Stimulated activated CD8-positive, alpha-beta memory T cell treated with anti-CD3 and anti-CD28 coated beads, Interleukin-7, amount 100 ng/mL, for 4 hours (primary cell): ENCODE results near the gene CST6.

Experiments
- DNase-seq, 2 donors: peaks; one replicate each; pipeline ENCODE4 v3.0.0-alpha.2; 2020; ENCODE audit warnings: low read depth in 2 of 2

The CST6 gene, protein sequence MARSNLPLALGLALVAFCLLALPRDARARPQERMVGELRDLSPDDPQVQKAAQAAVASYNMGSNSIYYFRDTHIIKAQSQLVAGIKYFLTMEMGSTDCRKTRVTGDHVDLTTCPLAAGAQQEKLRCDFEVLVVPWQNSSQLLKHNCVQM

DNA sequence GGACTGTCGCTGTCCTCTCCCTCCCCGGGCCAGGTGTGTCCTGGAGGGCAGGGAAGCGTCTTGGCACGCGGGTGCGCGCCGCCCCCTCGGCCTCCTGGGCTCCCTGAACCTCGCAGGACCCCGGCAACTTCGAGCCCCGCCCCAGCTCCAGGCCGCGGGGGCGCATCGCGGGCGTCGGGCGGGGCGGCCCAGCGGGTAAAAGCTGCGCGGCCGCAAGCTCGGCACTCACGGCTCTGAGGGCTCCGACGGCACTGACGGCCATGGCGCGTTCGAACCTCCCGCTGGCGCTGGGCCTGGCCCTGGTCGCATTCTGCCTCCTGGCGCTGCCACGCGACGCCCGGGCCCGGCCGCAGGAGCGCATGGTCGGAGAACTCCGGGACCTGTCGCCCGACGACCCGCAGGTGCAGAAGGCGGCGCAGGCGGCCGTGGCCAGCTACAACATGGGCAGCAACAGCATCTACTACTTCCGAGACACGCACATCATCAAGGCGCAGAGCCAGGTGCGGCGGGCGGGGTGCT lies at the start of gene CST6:
CST6 (plus strand) TSS at position 224 of the 519 bp plus-strand sequence; CDS start at position 261, 37 bp downstream.
- no peak for DNase-seq

DNA sequence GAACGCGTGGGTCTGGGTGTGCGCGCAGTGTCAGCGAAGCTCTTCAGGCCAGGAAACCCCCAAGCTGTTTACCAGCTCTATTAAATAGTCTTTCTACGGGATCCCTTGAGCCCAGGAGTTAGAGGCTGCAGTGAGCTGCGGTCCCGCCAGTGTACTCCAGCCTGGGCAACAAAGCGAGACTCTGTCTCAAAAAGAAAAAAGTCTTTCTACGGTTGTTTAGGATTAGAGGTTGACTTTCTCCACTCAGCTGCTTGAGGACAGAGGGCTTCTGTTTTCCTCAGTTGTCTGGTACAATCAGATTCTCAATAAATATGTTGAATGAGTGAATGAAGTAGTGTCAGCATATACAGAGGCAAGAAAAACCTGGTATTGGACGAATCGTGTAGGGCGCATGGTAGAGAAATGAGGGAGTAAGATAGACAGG lies 49.7 kb upstream of the CST6 start:
- no peak for DNase-seq

DNA sequence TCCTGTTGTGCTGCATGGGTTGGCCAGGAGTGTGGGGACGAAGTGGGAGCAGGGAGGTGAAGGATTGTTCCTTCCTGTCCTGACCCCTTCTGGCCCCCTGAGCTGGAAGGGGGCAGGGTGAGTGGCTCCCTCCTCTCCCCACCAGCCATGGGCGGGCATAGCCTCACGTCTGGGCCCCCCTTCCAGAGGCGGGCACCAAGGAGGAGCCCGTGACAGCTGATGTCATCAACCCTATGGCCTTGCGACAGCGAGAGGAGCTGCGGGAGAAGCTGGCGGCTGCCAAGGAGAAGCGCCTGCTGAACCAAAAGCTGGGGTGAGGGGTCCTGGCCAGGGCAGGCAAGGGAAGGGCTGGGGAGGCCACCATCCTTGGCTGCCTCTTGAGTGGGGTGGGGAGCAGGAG lies 46.9 kb upstream of the CST6 start:
- DNase-seq = no peak

DNA sequence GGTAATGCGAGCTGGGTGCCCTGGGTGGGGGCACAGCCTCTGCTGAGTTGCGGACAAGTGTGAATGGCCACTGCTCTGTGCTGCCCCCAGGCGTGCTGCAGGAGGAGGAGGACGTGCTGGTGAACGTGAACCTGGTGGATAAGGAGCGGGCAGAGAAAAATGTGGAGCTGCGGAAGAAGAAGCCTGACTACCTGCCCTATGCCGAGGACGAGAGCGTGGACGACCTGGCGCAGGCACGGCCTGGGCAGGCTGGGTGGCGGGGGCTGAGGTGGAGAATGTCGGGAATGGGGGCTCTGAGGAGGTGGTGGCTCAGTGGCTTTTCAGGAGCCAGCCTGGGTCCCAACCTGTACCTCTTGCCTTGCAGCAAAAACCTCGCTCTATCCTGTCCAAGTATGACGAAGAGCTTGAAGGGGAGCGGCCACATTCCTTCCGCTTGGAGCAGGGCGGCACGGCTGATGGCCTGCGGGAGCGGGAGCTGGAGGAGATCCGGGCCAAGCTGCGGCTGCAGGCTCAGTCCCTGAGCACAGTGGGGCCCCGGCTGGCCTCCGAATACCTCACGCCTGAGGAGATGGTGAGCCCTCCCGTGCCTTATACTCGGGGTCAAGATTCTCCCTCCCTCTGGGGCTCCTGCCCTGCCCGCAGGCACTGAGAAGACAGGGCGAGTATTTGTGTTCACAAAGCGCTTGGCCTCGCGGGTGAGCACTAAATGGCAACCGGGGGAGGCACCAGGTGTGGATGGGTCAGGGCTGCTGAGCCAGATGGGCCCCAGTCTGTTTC lies 45.6 kb upstream of the CST6 start:
- DNase-seq = no peak

DNA sequence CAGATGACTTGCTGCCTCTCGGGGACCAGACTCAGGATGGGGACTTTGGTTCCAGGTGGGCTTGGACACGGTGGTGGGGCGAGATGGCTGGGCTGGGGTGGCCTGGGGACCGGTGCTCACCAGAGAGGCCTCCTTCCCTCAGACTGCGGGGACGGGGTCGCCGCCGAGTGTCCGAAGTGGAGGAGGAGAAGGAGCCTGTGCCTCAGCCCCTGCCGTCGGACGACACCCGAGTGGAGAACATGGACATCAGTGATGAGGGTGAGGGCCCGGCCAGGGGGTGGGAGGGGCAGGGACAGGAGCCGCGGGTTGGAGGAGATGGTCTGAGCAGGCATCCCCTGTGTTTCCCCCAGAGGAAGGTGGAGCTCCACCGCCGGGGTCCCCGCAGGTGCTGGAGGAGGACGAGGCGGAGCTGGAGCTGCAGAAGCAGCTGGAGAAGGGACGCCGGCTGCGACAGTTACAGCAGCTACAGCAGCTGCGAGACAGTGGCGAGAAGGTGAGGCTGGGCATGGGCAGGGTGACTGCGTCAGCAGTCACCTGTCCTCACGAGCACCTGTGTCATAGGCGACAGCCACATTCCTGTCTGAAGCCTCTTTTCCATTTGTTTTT lies 44.4 kb upstream of the CST6 start:
- DNase-seq = no peak

DNA sequence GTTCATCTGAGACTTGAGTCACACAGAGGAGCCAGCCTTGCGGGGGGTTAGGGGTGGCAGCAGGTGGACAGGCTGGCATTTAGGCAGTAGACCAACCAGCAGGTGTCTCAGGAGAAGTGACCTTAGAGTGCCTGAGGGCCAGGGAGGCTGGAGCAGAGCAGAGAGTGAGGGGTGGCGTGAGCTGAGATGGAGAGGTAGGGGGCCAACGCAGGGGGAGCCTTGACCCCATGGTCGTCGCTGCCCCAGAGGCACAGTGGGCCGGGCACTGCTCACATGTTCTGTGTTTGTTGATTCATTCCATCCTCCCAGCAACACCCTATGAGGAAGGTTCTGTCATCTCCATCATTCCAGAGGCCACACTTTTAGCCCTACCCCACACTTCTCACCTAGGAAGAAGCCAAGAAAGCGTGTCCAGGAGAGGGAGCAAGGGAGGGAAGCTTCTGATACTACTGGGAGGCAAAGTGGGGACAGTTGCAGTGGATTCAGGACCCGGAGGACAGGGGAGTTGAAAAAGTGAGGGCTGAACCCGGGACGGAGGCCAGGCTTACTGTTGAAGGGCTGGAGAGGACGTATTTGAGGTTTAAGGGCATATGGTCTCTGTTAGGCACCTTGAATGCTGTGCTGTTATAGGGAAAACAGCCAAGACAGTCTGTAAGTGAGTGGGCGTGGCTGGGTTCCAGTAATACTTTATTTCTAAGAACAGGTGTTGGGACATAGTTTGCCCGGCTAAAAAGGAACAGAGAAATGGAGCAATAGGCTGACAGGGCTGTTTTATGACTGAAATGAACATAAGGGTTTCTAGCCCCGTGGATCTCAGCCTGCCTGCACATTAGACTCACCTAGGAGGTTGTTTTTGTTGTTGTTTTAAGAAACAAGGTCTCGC lies 43.0 kb upstream of the CST6 start:
- no peak for DNase-seq

DNA sequence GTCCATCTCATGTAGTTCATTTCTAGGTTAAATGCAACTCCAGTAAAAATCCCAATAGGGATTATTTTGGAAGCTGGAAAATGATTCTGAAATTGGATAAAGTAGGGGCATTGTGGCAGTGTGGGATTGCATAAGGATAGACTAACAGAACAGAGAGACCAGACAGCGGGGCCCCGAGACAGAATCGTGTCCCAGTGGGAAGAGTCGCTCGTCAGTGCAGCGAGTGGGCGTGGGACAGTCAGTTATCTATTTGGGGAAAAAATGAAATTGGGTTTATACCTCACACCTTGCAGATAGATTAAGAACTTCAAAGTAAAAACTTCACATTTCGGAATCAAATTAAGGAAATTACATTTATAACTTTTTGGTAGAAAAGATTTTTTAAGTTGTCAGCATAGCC lies 39.7 kb upstream of the CST6 start:
- DNase-seq = no peak

DNA sequence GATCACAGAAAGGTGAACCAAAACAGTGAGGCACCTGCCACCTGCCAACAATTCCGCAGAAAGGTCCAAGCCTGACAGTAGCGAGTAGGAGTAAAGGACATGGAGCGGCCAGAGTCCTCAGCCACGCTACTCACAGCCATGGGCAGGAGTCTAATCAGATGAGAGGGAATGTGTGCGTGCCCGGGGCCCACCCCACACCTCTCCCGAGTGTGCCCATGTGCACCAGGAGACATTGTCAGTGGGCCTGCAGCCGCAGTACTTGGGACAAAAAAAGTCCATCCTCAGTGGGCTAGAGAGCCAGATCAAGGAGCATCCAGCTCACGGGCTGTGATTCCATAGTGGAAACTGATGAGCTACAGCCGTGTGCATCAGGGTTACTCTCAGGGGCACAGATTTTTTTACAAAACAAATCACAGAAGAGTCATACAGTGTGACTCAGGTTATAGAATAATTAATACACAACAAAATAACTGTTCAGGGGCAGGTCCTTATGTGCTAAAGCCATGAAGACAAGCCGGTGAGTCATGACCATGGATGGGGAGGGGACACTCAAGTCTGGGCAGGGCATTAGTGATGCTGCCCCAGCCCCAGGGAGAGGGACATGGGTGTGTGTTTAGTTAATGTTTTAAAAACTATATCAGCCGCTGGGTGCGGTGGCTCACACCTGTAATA lies 38.2 kb upstream of the CST6 start:
- DNase-seq = no peak

DNA sequence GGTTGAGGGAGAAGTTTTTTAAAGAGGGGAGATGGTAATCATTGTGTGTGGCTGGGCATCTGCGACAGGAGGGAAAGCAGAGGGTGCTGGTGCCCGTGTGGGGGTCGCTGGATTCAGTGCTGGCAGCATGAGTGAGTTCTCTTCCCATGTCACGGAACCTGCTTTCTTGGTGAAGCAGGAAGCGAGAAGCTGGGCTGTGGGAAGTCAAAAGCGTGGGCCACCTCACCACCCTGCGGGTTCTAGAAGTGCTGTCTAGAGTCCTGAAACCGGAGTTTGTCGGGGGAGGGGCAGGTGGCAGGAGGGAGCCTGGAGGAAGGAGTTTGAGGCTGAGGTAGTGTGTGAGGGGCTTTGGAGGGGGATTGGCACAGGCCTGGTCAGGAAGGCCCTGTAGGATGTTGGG lies 36.0 kb upstream of the CST6 start:
- DNase-seq = no peak

DNA sequence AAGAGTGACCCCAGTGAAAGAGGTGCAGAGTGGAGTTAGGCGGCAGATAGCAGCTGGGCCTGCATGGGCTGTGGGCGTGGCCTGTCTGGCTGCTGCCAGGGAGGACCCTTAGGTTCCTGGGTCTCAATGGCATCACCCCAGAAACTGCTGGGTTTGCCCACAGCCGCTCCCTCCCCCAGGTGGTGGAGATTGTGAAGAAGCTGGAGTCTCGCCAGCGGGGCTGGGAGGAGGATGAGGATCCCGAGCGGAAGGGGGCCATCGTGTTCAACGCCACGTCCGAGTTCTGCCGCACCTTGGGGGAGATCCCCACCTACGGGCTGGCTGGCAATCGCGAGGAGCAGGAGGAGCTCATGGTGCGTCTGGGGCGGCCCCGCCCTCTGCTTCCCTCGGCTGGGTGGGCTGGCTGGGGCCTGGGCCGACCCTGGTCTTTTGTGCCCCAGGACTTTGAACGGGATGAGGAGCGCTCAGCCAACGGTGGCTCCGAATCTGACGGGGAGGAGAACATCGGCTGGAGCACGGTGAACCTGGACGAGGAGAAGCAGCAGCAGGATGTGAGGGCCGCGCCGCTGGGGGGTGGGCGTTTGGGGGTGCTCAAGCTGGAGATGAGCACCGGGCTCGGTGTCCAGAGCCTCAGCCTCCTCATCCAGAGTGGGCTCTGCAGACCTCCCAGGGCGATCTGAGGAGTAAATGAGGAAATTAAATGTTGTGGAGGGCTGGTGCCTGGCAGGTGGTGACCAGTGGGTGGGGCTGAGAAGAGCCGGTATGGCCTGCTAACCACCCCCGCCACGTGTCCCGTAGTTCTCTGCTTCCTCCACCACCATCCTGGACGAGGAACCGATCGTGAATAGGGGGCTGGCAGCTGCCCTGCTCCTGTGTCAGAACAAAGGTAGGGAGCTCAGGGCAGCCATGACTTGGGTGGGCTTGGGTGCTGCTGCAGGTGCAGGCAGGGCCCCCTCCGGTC lies 35.3 kb upstream of the CST6 start:
- DNase-seq = no peak

DNA sequence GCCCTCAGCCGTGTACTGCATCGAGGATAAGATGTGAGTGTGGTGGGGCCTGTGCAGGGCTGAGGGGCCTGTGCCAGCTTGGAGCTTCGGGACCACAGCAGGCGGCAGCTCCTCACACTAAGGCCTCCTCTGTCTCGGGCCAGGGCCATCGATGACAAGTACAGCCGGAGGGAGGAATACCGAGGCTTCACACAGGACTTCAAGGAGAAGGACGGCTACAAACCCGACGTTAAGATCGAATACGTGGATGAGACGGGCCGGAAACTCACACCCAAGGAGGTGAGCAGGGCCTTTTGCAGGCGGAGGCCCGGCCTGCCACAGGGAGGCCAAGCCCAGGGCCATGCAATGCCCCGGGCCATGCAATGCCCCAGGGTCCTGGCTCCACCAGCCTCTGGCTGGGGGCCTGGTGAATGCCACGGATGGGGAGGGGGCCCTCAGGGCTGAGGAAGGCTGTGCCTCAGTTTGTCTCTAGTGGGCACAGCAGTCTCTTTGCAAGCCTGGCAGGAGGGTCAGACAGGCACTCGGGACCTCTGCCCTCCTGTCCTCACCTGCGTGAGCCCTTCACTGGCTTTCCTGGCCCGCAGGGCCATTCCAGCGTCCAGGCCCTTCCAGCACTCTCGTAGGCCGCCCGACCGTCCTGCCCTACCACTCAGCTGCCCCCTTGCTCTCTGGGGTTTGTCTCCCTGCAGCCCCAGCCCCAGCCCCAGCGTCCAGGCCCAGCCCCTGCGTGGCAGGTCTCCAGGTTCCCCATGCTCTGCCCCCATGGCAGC lies 34.0 kb upstream of the CST6 start:
- no peak for DNase-seq

DNA sequence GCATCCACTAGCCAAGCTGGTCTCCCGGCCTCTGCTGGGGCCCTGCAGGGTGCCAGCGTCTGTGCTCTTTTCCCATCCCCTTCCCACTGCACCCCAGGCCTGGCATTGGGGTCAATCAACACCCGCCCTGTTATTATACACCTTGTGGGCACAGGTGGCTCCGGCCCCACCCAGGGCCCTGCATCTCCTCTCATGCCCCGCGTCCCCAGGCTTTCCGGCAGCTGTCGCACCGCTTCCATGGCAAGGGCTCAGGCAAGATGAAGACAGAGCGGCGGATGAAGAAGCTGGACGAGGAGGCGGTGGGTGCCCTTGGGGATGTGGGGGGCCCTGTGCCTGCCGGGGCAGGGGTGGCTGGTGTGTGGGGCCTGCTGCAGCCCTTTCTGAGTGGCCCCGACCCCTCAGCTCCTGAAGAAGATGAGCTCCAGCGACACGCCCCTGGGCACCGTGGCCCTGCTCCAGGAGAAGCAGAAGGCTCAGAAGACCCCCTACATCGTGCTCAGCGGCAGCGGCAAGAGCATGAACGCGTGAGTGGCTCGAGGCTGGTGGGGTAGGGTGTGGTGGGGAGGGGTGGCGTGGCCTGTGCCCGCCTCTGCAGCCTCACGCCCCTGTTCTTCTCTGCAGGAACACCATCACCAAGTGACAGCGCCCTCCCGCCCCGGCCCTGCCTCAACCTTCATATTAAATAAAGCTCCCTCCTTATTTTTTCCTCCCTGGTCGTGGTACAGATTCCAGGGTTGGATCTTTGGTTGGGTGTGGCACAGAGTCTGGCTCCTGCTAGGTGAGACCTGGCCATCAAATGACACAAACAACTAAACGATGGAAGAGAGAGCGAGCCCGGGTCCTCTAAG lies 33.2 kb upstream of the CST6 start:
- no peak for DNase-seq

DNA sequence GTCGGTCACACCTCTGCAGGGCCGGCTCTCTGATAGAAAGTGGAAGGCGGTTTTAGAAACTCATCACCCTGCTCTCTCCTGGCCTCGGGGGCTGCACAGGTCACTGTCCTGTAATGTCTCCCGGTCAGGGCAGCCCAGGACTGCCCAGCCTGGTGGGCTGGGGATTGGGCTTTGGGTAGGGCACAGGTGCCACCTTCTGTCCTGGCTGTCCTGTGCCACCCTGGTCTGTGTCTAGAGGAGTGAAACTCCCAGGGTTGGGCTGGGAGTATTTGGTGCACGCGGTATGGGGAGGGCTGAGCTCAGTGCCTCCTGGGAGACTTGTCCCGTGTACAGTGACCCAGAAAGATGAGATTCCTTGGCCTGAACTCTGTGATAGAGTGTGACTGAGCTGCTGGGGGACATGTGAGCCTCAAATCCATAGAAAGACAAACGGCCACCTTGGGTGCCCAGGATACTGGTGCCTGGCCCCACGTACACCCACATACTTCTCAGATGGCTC lies 32.5 kb upstream of the CST6 start:
- DNase-seq = no peak

DNA sequence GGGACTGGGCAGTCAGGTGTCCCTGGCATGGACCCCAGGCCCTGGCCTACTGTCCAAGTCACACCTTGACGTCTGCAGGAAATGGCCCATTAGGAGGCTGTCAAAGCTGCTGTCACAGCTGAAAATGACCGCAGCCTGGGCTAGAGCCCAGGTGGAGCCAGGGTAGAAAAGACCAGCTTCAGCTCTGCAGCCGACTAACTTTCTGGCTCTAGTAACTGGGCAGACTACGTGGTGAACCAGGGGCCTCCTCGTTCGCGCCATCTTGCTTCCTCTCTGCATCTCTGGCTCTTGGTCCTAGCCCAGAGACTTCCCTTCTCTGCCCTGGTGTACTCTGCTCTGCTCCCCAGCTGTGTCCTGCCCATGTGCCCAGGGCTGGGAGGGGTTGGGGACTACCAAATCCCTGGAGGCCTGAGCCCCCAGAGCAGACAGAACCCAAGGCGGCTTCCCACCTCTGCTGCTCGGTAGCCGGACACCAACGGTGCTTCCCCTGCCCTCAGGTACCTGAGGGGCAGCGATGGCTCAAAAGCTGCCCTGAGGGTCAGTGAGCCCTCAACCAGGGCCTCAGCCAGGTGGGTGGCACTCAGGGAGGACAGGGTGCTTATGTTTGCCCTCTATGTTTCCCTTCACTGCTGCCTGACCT lies 30.6 kb upstream of the CST6 start:
- DNase-seq = no peak

DNA sequence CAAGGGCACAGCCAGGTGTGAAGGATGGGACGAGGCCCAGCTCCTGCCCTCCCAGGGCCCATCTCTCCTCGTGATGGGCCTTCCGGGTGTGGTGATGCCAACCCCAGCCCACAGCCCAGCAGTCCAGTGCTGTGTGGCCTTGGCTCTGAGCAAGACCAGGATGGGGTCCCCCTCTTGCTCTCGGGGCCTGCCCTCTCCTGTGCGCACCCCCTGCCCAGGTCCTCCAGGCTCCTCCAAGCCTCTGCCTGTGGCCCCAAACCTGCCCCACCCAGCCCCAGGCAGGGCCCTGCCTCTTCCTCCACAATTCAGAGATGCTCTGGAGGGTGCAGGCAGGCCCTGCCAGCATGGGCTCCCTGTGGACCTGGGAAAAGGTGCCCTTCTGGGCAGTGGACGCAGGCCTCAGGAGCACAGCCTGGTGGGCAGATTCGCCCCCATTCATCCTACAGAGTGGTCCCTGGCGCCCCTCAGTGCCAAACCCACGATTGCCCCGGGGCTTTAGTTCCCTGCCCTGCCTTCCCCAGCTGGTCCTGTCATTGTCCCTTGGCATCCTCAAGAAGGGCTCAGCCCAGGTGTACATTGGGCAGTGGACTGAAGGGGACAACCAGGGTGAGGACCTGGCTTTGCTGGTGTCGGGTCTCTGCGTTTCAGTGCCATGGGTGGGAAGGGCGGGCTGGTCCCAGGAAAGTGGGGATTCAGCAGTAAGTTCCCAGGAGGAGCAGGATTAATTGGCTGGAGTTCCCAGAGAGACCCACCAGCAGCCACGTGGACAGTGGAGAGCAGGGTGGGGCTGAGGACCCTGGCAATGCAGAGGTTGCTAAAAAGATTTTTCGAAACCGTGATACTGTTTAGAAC lies 29.6 kb upstream of the CST6 start:
- no peak for DNase-seq

DNA sequence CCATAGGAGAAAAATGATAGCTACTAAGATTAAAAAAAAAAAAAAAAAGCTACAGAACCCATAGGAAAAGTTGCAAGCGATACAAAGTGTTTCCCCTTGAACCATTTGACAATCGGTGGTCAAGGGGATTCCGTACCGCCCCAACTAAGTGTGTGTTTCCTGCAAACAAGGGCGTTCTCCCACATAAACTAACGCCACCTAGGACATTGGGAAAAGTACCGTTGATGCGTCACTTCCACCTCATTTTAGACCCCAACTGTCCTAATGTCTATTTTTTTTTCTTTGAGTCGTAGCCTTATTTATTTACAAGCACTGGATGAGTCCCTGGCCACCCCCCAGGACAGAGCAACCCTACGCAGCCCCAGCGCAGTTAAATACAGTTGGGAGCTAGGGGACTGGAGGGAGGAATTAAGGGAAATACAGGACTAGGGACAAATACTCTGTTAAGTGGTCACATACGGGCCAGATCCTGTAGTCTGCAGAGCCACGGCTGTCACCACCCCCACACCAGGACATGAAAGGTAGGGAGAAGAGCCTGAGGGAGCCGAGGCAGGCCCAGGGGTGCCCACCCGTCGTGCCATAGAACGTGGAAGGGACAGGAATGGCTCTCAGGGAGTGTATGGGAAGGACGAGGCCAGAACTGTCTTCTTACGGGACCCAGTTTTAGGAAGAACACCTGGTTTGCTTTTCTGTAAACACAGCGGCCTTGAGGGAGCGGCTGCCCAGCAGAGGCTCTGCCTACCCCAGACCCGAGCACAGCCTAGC lies 28.8 kb upstream of the CST6 start:
- DNase-seq = no peak
